HUDEP-2 (cell line): Measurements from ENCODE around the gene TLN1.

Experiments used
- DNase-seq, 76 experiments: peaks; one replicate each; lab custom pipeline; 2025; ENCODE audit not compliant: unreplicated experiment in 76 of 76; lab: John Stamatoyannopoulos, UW

TLN1 gene

GRCh38 chr9:35651956-35652828 is 79.8 kb downstream of the TLN1 start:
- DNase-seq: peak in 2 of 76 experiments; percentile 2

- no peak for DNase-seq
Measured at GRCh38 chr9:35650341-35651158, 81.4 kb downstream of the TLN1 start, which contains the start of gene SIT1. SIT1 (minus strand) TSS chr9:35650931; CDS start chr9:35650853, 78 bp downstream.

- no peak for DNase-seq
Measured at GRCh38 chr9:35649431-35650340, 82.3 kb downstream of the TLN1 start.
